ENCODE results near the gene SCAPER. TPM values are rescaled to one million over a fixed set of nuclear protein-coding genes. Genes with fewer than 3 reads are reported as not detected.

The SCAPER gene
- polyA plus RNA-seq, 2 of the 4 experiments (the other 2 are of a cell fraction) = 4.9 to 5.5 TPM

GRCh38 chr15:76465728-76466127, 439.4 kb downstream of the SCAPER start:
- TF ChIP-seq MAZ (IDR thresholded peaks at IDR 0.05; ENCODE audit: borderline replicate concordance, low read depth, low read length) = no peak
- no peak for TF ChIP-seq EHMT2 (IDR thresholded peaks at IDR 0.05; ENCODE audit: low read depth)
- no peak for TF ChIP-seq PBX3 (IDR thresholded peaks at IDR 0.05)
- no peak for TF ChIP-seq NR3C1 (IDR thresholded peaks at IDR 0.05)

GRCh38 chr15:76464247-76464646, 440.9 kb downstream of the SCAPER start:
- ChIA-PET CTCF (no interaction called here), POLR2A (no interaction called here)
- FAIRE-seq = peak; percentile 36
- Histone ChIP-seq H3K4me3 (no peak overlapping the region), H3K4me1 (no peaks in the 10 kb centered on the region), H3K4me2 (no peak overlapping the region), H3K9me3 (no peaks in the 10 kb centered on the region), H3K27ac (no peak overlapping the region)
- DNase-seq (ENCODE audit: low read depth in 1 of 2, low spot score in 1 of 2) = no peak
- no peak for ATAC-seq
- WGBS (ENCODE audit: missing lambda C conversion rate) = 35% methylated on average over 2 of the region's 2 CpGs
- TF ChIP-seq CTCF (IDR thresholded peaks at IDR 0.05) (no peak), ZC3H11A (IDR thresholded peaks at IDR 0.05) (no peak), RCOR1 (IDR thresholded peaks at IDR 0.05; ENCODE audit: low read depth, low read length) (no peak), HDAC2 (IDR thresholded peaks at IDR 0.05) (no peak), RNF2 (IDR thresholded peaks at IDR 0.05; ENCODE audit: borderline replicate concordance, low read depth) (no peak), MAX (IDR thresholded peaks at IDR 0.05) (no peak), RARB (CRISPR knock-in tag; IDR thresholded peaks at IDR 0.05) (no peak), ATOH8 (CRISPR knock-in tag; IDR thresholded peaks at IDR 0.05; ENCODE audit: low read depth) (no peak), MAZ (IDR thresholded peaks at IDR 0.05; ENCODE audit: borderline replicate concordance, low read depth, low read length) (no peak), BCL3 (IDR thresholded peaks at IDR 0.05) (no peak), RAD21 (conservative IDR thresholded peaks at IDR 0.05 in 1 of 2, IDR thresholded peaks at IDR 0.05 in 1 of 2) (no peak), HEYL (CRISPR knock-in tag; IDR thresholded peaks at IDR 0.05) (no peak), NR3C1 (IDR thresholded peaks at IDR 0.05) (no peak), NFE2L2 (conservative IDR thresholded peaks at IDR 0.05; ENCODE audit: low read length) (no peak), KDM1A (IDR thresholded peaks at IDR 0.05; ENCODE audit: low read depth) (no peak), NPAS2 (CRISPR knock-in tag; IDR thresholded peaks at IDR 0.05; ENCODE audit: borderline replicate concordance) (no peak), ZFP36 (IDR thresholded peaks at IDR 0.05; ENCODE audit: borderline replicate concordance, partially characterized antibody) (no peak), POLR2AphosphoS2 (conservative IDR thresholded peaks at IDR 0.05; ENCODE audit: low read length) (no peak), HOXA7 (CRISPR knock-in tag; IDR thresholded peaks at IDR 0.05) (no peak), PHF8 (IDR thresholded peaks at IDR 0.05; ENCODE audit: borderline replicate concordance, low read depth) (no peak)

More at GRCh38 chr15:76465728-76466127, 439.4 kb downstream of the SCAPER start:
- ChIA-PET CTCF (interaction anchor here (0.9 kb wide), 1 partner anchor 18 kb away, joined by 3 read pairs; no protein-coding TSS in a partner anchor), POLR2A (no interaction called here)
- WGBS (ENCODE audit: missing lambda C conversion rate) = 94% methylated on average over 1 of the region's 1 CpG
- no peak for ATAC-seq
- no peak for DNase-seq (ENCODE audit: low read depth in 1 of 2, low spot score in 1 of 2)
- Histone ChIP-seq H3K4me1 (no peaks in the 10 kb centered on the region), H3K9me3 (no peaks in the 10 kb centered on the region), H3K4me2 (no peak overlapping the region), H3K27ac (no peak overlapping the region), H3K4me3 (no peak overlapping the region)
- no peak for FAIRE-seq

Data from A549 (cell line).